Measurements from ENCODE around the gene TBC1D10B.
"Not testable (repeated sequence)": the region's sequence is repeated elsewhere in the genome, so short reads cannot be mapped to it uniquely, and the experiment has no call there.

Gene TBC1D10B

GRCh38 chr16:30397056-30397455 lies 26.8 kb upstream of the TBC1D10B start:
- DNase-seq = no peak

DNA sequence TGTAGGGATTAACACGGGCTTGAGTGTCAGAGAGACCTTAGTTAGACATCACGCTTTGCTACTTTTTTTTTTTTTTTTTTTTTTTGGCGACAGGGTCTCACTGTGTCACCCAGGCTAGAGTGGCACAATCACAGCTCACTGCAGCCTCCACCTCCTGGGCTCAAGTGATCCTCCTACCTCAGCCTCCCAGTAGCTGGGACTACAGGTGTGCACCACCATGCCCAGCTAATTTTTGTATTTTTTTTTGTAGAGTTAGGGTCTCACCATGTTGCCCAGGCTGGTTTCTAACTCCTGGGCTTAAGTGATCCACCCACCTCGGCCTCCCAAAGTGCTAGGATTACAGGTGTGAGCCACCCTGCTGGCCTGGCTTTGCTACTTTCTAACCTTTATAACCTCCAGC lies 26.3 kb upstream of the TBC1D10B start:
- not testable (repeated sequence) for DNase-seq

DNA sequence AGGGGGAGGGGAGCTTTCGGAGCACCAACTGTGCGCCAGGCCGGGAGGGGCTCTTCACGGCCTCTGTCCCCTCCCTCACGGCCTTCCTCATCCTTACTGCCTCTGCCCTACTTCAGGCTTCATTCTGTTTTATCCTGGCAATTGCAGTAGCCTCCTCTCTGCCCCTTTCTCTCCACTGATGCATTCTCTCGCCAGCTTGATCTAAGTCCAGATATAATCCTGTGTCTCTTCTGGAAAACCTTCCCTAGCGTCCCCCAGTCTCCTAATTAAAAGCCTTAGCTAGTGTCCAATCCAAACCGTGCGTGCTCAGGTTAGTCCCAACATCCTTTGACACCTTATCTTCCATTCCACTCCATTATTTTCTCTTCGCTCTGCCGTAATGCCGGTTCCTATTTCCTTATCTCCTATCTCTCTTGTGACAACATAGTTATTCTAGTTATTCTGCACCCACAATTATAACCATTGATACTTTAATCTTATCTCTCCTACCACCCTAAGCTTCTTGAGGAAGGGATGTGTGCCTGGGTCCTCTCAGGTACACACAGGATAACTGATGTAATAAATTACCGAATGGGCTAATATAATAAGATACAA lies 25.8 kb upstream of the TBC1D10B start:
- DNase-seq = no peak

GRCh38 chr16:30395155-30395991 lies 25.1 kb upstream of the TBC1D10B start, which contains the start of gene ZNF48:
TSS of gene ZNF48 (plus strand) at chr16:30395420. CDS start at chr16:30395795, 375 bp downstream.
- DNase-seq = peak; percentile 66 to 87 (median 77)

GRCh38 chr16:30394592-30395154 lies 24.4 kb upstream of the TBC1D10B start:
- DNase-seq = no peak

- DNase-seq = no peak
These were observed 13.2 kb upstream of the TBC1D10B start for GRCh38 chr16:30383521-30383920.

DNA sequence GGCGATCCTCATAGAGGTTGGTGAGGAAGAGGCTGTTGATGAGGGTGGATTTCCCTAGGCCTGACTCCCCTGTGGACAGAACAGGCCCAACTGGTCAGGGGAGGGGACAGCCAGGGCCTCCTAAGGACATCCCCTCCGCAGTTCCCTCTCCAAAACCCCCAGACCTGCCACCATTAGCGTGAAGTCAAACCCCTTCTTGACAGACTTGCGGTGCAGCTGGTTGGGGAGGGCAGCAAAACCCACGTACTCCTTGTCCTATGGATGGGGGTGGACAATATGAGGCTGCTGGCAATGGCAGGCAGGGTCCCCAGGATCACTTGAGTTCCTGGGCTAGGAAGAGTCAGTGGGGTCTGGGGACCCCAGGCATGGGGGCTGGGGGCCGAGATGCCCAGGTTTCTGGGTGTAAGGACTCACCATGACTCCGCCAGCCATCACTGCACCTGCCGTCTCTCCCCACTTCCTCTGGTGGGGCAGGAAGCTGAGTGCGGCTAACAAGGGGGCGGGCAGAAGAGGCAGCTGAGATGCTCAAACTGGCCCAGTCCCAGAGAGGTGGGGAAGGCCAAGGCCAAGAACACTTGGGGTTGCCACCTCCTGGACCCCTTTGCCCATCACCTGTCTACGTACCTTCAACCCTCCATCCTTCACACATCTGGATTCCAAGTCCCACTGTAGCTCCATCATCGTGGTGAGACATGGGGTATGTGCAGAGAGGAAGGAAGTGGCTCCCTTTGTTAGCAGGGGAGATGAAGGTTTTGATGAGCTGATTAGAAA lies 12.0 kb upstream of the TBC1D10B start, which contains the start of gene SEPTIN1:
TSS of gene SEPTIN1 (minus strand) at position 451 of the 771 bp plus-strand sequence. CDS start at position 432, 19 bp downstream.
- no peak for DNase-seq

DNA sequence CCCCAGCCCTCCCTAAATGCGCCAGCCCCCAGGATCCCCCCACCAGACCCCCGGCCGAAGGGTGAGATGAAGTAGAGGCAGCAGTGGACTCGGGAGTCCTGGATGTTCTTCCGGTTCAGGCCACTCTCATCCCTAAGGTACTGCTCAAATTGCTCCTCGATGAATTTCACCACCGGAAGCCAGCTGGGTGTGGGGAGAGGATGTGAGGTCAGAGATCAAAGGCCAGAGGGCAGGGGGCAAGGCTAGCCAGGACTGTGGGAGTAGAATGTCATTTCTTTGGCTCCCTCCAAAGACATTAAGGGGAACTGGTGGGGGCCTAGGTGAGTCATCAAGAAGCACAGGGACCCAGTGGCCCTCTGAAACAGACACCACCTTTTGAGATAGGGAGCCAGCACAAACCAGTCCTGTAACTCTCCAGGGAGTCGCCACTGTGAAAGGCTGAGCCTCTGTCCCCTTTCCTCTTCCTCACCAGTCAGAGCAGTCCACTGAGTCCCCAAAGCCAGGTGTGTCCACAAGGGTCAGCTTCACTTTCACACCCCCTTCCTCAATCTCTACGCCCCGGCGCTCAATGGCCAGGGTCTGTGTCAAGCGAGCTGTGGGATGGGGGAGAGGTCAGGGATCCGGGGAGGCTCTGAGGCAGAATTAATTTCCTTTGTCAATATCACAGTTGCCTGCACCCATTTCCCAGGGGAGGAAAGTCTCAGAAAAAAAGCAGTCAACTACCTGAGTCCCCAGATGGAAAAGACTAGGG lies 11.2 kb upstream of the TBC1D10B start:
- no peak for DNase-seq

DNA sequence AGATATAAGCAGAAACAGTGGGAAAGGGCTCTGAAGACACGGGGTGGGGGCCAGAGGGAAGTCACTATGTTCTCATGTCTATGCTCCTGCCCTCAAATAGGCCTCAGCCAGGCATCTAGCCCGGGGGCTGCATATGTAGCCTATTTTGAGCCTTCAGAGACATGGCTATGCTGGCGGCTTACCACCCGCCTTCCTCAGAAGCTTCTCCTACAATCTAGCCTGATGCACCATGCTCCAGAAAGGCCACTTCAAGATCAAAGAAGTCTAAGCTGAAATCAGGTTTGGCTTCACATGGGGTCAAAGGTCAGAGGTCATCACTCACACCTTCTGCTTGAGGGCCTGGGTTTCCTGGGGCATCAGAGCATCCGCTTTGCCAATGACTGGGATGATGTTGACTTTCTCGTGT lies 10.5 kb upstream of the TBC1D10B start:
- DNase-seq = no peak

- no peak for DNase-seq
These were observed 9.9 kb upstream of the TBC1D10B start for GRCh38 chr16:30380072-30380802.

GRCh38 chr16:30379158-30379783 lies 9.0 kb upstream of the TBC1D10B start:
- no peak for DNase-seq

GRCh38 chr16:30378236-30379157 lies 8.2 kb upstream of the TBC1D10B start:
- DNase-seq = peak; percentile 98 to 100 (median 99)

DNA sequence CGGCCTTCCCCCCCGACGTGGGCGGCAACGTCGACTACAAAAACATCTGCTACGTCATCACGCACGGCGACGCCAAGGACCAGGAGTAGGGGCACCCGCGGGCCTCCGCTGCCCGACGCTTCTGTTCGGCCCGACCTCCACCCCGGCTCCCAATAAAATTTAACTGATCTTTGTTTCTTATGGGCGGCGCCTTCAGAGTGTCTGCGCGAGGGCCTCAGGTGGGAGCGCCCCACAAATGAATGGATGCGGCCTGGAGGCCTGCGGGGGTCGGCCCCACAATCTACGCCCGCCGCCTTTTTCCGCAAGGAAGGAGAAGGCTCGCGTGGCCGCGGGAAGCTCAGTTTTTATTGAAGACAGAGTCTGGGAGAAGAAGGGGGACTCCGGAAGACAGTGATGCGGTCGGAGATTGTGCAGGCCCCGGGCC lies 7.5 kb upstream of the TBC1D10B start:
- DNase-seq = peak; percentile 65 to 83 (median 73)

- peak in 1 of 3 donors; percentile 54 for DNase-seq
These were observed 6.9 kb upstream of the TBC1D10B start for GRCh38 chr16:30377050-30377811.

DNA sequence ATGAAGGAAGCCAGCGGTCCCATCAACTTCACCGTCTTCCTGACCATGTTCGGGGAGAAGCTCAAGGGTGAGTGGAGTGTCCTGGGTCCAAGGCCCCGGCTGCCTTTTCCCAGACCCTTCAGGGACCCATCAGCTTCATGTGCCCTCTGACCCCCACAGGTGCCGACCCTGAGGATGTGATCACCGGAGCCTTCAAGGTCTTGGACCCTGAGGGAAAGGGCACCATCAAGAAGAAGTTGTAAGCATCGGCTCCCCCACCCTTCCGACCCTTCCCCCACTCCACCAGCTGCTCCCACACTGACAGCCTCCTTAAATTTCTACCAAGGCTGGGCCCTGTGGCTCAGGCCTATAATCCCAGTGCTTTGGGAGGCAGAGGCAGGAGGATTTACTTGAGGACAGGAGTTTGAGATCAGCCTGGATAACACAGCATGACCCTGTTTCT lies 6.2 kb upstream of the TBC1D10B start:
- DNase-seq = no peak

GRCh38 chr16:30375864-30376263 lies 5.6 kb upstream of the TBC1D10B start:
- DNase-seq = no peak

DNA sequence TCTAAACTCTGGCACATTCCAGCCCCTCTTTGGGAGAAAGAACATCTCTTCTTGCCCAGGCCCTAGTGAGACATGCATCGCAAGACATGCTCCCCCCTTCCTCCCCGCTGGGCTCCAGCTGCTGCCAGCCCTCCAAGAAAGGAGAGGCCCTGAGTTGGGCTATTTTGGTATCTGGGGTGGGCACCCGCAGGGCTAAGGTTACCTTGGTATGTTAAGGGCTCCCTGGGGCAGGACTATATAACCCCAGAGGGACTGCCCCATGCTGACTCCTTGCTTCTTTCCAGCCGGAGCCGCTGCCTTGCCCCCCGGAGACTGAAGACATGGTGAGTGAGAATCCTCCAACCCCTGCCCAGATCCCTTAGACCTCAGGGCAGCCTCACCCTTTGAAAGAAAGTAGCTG lies 4.2 kb upstream of the TBC1D10B start, which contains the start of gene MYL11:
TSS of gene MYL11 (plus strand) at position 265 of the 400 bp plus-strand sequence. CDS start at position 321, 56 bp downstream.
- no peak for DNase-seq

DNA sequence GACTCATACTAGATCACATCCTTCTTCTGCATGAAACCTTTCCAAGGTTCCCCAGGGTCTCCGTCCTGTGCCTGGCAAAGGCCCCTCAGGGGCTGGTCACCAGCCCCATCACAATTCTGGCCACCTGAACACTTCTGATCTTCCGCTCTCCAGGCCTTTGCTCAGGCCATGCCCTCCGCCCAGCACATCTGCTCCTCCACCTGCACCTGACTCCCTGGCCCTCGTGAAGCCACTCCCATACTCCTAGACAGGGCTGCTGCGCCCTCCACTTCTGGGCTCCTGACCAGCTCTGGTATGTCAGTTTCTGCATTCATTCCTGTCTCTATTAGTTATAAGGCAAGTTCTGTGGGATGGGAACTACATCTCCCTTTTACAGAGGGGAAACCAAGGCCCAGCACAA lies 2.4 kb upstream of the TBC1D10B start:
- no peak for DNase-seq

Measured in suppressor macrophage treated with lipopolysaccharide for 1 hour (primary cell).